Fibroblast of peridontal ligament (primary cell): ENCODE measurements around the gene RNASE12.
"Not testable (repeated sequence)": the region's sequence is repeated elsewhere in the genome, so short reads cannot be mapped to it uniquely, and the experiment has no call there.

ENCODE experiments used
- DNase-seq: peaks from one replicate; pipeline ENCODE4 v3.0.0-alpha.2; 2010; ENCODE audit errors: extremely low read depth

RNASE12 gene

GRCh38 chr14:20591235-20591634 lies at the start of gene RNASE12:
Gene RNASE12, minus strand, starts transcription at chr14:20591376. Its CDS starts 653 bp downstream, at chr14:20590723.
- no peak for DNase-seq

GRCh38 chr14:20632831-20633691 lies 41.9 kb upstream of the RNASE12 start:
- peak; percentile 87 for DNase-seq

GRCh38 chr14:20632448-20632830 lies 41.3 kb upstream of the RNASE12 start:
- DNase-seq: no peak

- DNase-seq: peak; percentile 51
Measured at GRCh38 chr14:20631880-20632389, 40.8 kb upstream of the RNASE12 start.

- peak; percentile 75 for DNase-seq
Measured at GRCh38 chr14:20631023-20631879, 40.1 kb upstream of the RNASE12 start.

GRCh38 chr14:20630340-20631022 lies 39.3 kb upstream of the RNASE12 start:
- no peak for DNase-seq

GRCh38 chr14:20628063-20628854 lies 37.1 kb upstream of the RNASE12 start:
- DNase-seq: no peak

GRCh38 chr14:20627346-20628027 lies 36.3 kb upstream of the RNASE12 start:
- DNase-seq: no peak

- no peak for DNase-seq
Measured at GRCh38 chr14:20626274-20626673, 35.1 kb upstream of the RNASE12 start.

- DNase-seq: peak; percentile 51
Measured at GRCh38 chr14:20624495-20625070, 33.4 kb upstream of the RNASE12 start.

- DNase-seq: no peak
Measured at GRCh38 chr14:20623798-20624197, 32.6 kb upstream of the RNASE12 start.

- DNase-seq: no peak
Measured at GRCh38 chr14:20622816-20623291, 31.7 kb upstream of the RNASE12 start.

GRCh38 chr14:20620798-20621478 lies 29.8 kb upstream of the RNASE12 start:
- DNase-seq: no peak

- not testable (repeated sequence) for DNase-seq
Measured at GRCh38 chr14:20619688-20620087, 28.5 kb upstream of the RNASE12 start.

- no peak for DNase-seq
Measured at GRCh38 chr14:20618271-20618749, 27.1 kb upstream of the RNASE12 start.

GRCh38 chr14:20617138-20618003 lies 26.2 kb upstream of the RNASE12 start:
- DNase-seq: no peak

- no peak for DNase-seq
Measured at GRCh38 chr14:20615996-20616395, 24.8 kb upstream of the RNASE12 start.
